GM23338 (cell line): ENCODE results near the gene CORO7. TPM values are rescaled to one million over a fixed set of nuclear protein-coding genes. Genes with fewer than 3 reads are reported as not detected.
A peak's percentile ranks its signal among the peaks of the same experiment; 100 is the strongest.

Experiments
- ATAC-seq: fragments of 200-7000 bp; cut with Tn5 transposase; 3 replicates; pipeline ENCODE4 v1.9.1; 2020
- DNase-seq: peaks from one replicate; pipeline ENCODE4 v3.0.0-alpha.2; 2015; ENCODE audit warnings: low spot score
- H2AFZ ChIP-seq: fragments of 200-600 bp; sonication (generic); 2 replicates; pipeline ENCODE4 v1.8.0; 2016; ENCODE audit warnings: antibody characterized with exemption, mild to moderate bottlenecking, moderate library complexity
- H3F3A ChIP-seq: fragments of 200-600 bp; sonication (generic); replicated peaks from 2 replicates; pipeline ENCODE4 v1.8.0; 2017; ENCODE audit warnings: antibody characterized with exemption, mixed run types, low read depth
- H3K27ac ChIP-seq: fragments of 200-600 bp; sonication (generic); 2 replicates; pipeline ENCODE4 v1.6.1; 2016; ENCODE audit warnings: low read depth
- H3K27me3 ChIP-seq: fragments of 200-600 bp; sonication (generic); 2 replicates; pipeline ENCODE4 v1.8.0; 2016; ENCODE audit warnings: mild to moderate bottlenecking, mixed run types, moderate library complexity; ENCODE audit not compliant: insufficient read depth
- H3K36me3 ChIP-seq: fragments of 200-600 bp; sonication (generic); 2 replicates; pipeline ENCODE4 v1.8.0; 2016; ENCODE audit warnings: mild to moderate bottlenecking; ENCODE audit not compliant: insufficient read depth
- H3K4me1 ChIP-seq: fragments of 200-600 bp; sonication (generic); 2 replicates; pipeline ENCODE4 v1.8.0; 2016; ENCODE audit warnings: mild to moderate bottlenecking, moderate library complexity; ENCODE audit not compliant: insufficient read depth
- H3K4me2 ChIP-seq: fragments of 200-600 bp; sonication (generic); 2 replicates; pipeline ENCODE4 v1.7.1; 2017; ENCODE audit warnings: mixed run types
- H3K4me3 ChIP-seq: fragments of 200-600 bp; sonication (generic); 2 replicates; pipeline ENCODE4 v1.6.1; 2016; ENCODE audit warnings: mixed run types
- H3K79me2 ChIP-seq: fragments of 200-600 bp; sonication (generic); replicated peaks from 2 replicates; pipeline ENCODE4 v1.8.0; 2017; ENCODE audit warnings: mild to moderate bottlenecking; ENCODE audit not compliant: insufficient read depth
- H3K9me2 ChIP-seq: fragments of 200-600 bp; sonication (generic); 2 replicates; pipeline ENCODE4 v1.8.0; 2017; ENCODE audit not compliant: insufficient read depth
- H4K20me1 ChIP-seq: fragments of 200-600 bp; sonication (generic); replicated peaks from 2 replicates; pipeline ENCODE4 v1.8.0; 2017; ENCODE audit warnings: mild to moderate bottlenecking; ENCODE audit not compliant: insufficient read depth
- H3K27ac Mint-ChIP-seq: 2 replicates; pipeline ENCODE4 v1.8.0; 2020; ENCODE audit warnings: inconsistent platforms, mild to moderate bottlenecking, moderate library complexity, mixed read lengths
- H3K27me3 Mint-ChIP-seq: 3 replicates; pipeline ENCODE4 v1.8.0; 2022; ENCODE audit warnings: low read depth, mild to moderate bottlenecking, moderate library complexity, mixed read lengths, inconsistent platforms; ENCODE audit not compliant: insufficient read depth, poor library complexity
- H3K36me3 Mint-ChIP-seq: 3 replicates; pipeline ENCODE4 v1.8.0; 2021; ENCODE audit warnings: low read depth, mild to moderate bottlenecking, inconsistent platforms, moderate library complexity, mixed read lengths
- H3K4me1 Mint-ChIP-seq: 3 replicates; pipeline ENCODE4 v1.8.0; 2020; ENCODE audit warnings: mild to moderate bottlenecking, inconsistent platforms, mixed read lengths
- H3K4me3 Mint-ChIP-seq: 3 replicates; pipeline ENCODE4 v1.8.0; 2021; ENCODE audit warnings: moderate library complexity, mild to moderate bottlenecking, inconsistent platforms, mixed read lengths
- H3K9me3 Mint-ChIP-seq: 3 replicates; pipeline ENCODE4 v1.8.0; 2020; ENCODE audit warnings: moderate library complexity, mild to moderate bottlenecking, inconsistent platforms, mixed read lengths
- CREB1 ChIP-seq: fragments of 250-450 bp; sonication (Bioruptor Pico); IDR thresholded peaks from 2 replicates; pipeline ENCODE4 v1.5.0; 2020; ENCODE audit warnings: low read depth, mild to moderate bottlenecking, moderate library complexity
- EZH2phosphoT487 ChIP-seq: fragments of 200-600 bp; sonication (generic); IDR thresholded peaks from one replicate; pipeline ENCODE4 v1.8.1; 2018; ENCODE audit warnings: antibody characterized with exemption; ENCODE audit not compliant: unreplicated experiment
- JUNB ChIP-seq: IDR thresholded peaks from one replicate; pipeline ENCODE4 v1.6.1; 2016; ENCODE audit warnings: antibody characterized with exemption; ENCODE audit not compliant: unreplicated experiment
- ZNF331 ChIP-seq: fragments of 250-450 bp; sonication (Bioruptor Pico); IDR thresholded peaks from 2 replicates; pipeline ENCODE4 v1.5.0; 2020; ENCODE audit warnings: low read depth, mild to moderate bottlenecking, moderate library complexity
- ZNF462 ChIP-seq: fragments of 250-450 bp; sonication (Bioruptor Pico); IDR thresholded peaks from 2 replicates; pipeline ENCODE4 v1.5.0; 2020; ENCODE audit warnings: mild to moderate bottlenecking, moderate library complexity
- polyA plus RNA-seq: library from polyadenylated mRNA; unstranded; fragments of >200 nt; fragmentation: Nextera tagmentation; extraction: Ambion mirVana; gene quantifications from 2 replicates; pipeline ENCODE4 v1.2.1, GENCODE V29; 2016
- total RNA-seq: library from RNA; depleted of rRNA; stranded (reverse); fragments of >200 nt; shearing (Covaris generic); gene quantifications from 2 replicates; pipeline ENCODE4 v1.2.3, GENCODE V29; 2014

Gene CORO7
- total and polyA plus RNA-seq, 2 experiments from 2014 or later = 14.2 to 46.4 TPM

- TF ChIP-seq ZNF462 (CRISPR knock-in tag) (no peak), ZNF331 (no peak), JUNB (no peak)
Measured at GRCh38 chr16:4419402-4419959, 3.1 kb upstream of the CORO7 start (continued).

- Histone ChIP-seq H3K9me2 (no peaks in the 10 kb centered on the region), H3K4me2 (peak overlapping the region; percentile 88), H3K4me3 (peak overlapping the region; percentile 84), H2AFZ (peak overlapping the region; percentile 23; the same call in 1 of the 2 replicates), H4K20me1 (peaks cover 6% of the 10 kb centered on the region), H3K36me3 (no peaks in the 10 kb centered on the region; the same call in 1 of the 2 replicates), H3K79me2 (peaks cover 10% of the 10 kb centered on the region), H3F3A (peaks cover 10% of the 10 kb centered on the region), H3K4me1 (peaks cover 5% of the 10 kb centered on the region; the same call in 1 of the 2 replicates), H3K27ac (no peak overlapping the region), H3K27me3 (no peaks in the 10 kb centered on the region)
- H3K27ac Mint-ChIP-seq = no peak overlapping the region
- peak; percentile 66 for ATAC-seq
- H3K9me3 Mint-ChIP-seq = no peaks in the 10 kb centered on the region
- DNase-seq = peak; percentile 69
- H3K4me1 Mint-ChIP-seq = peaks cover 8% of the 10 kb centered on the region
- no peaks in the 10 kb centered on the region; the same call in 2 of the 3 replicates for H3K36me3 Mint-ChIP-seq
- peaks cover 12% of the 10 kb centered on the region for H3K27me3 Mint-ChIP-seq
- peak overlapping the region; percentile 79 for H3K4me3 Mint-ChIP-seq
- TF ChIP-seq CREB1 (no peak), ZNF462 (CRISPR knock-in tag) (no peak), EZH2phosphoT487 (no peak)
Measured at GRCh38 chr16:4415538-4416199, 727 bp downstream of the CORO7 start.
